NOMO-1 treated with DMSO at 0.1 percent for 48 hours (cell line): ENCODE data around the gene BCL7B.
"Not testable (repeated sequence)": the region's sequence is repeated elsewhere in the genome, so short reads cannot be mapped to it uniquely, and the experiment has no call there.

Source experiments
- DNase-seq: peaks from one replicate; lab custom pipeline; 2025; ENCODE audit not compliant: unreplicated experiment; lab: John Stamatoyannopoulos, UW

BCL7B gene

GRCh38 chr7:73504017-73504416 is 53.5 kb downstream of the BCL7B start:
- no peak for DNase-seq

DNA sequence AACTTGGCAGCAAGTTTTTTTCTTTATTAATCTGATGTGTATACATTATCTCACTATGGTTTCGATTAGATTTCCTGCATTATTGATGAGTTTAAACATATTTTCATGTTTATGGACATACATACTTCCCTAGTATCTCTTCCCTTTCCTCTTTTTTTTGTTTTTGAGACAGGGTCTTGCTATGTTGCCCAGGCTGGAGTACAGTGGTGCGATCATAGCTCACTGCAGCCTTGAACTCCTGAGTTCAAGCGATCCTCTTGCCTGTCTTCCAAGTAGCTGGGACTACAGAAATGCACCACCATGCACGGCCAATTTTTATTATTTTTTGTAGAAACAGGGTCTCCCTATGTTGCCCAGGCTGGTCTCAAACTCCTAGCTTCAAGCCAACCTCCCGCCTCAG is 54.3 kb downstream of the BCL7B start:
- no peak for DNase-seq

- no peak for DNase-seq
These were observed 60.9 kb downstream of the BCL7B start for GRCh38 chr7:73496626-73497025.

DNA sequence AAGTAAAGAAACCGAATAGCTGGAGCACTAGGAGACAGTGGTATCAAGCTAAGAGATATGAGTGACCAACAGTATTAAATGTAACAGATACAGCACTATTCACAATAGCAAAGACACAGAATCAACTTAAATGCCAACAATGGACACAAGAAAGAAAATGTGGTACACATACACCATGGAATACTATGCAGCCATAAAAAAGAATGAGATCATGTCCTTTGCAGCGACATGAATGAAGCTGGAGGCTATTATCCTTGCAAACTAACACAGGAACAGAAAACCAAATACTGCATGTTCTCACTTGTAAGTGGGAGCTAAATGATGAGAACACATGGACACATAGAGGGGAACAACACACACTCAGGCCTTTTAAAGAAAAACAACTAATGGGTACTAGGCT is 62.0 kb downstream of the BCL7B start:
- DNase-seq: not testable (repeated sequence)

- no peak for DNase-seq
These were observed 67.5 kb downstream of the BCL7B start for GRCh38 chr7:73489976-73490375.

DNA sequence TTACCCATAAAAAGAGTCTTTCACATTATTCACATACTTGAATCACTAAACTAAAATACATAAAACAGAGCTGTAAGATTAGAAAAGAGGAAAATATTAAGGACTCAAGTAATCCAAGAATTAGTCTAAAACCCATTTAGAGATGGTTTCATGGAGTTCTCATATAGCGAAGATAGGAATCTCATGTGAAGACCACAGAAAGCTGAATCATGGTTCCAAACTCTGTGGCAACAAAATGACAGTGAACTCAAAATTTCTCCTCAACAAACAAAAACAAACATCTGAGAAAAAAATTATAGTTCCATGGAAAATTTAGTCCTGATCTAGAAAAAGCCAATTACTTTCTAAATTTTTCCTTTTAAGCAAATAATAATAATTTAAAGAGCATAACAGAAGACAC is 70.0 kb downstream of the BCL7B start:
- DNase-seq: no peak
